ENCODE data around the gene MAD1L1. TPM values are rescaled to one million over a fixed set of nuclear protein-coding genes. Genes with fewer than 3 reads are reported as not detected.

Gene MAD1L1
- total and polyA plus RNA-seq, 2 of the 4 experiments (the other 2 are of a cell fraction) = 29.0 to 40.9 TPM

GRCh38 chr7:1884583-1885350, 348.0 kb downstream of the MAD1L1 start:
- Histone ChIP-seq H2AK5ac (ENCODE audit: low read depth, low read length) (0 out of 2 replicates have a peak overlapping the region, but pooled peaks have one; percentile 54), H3K18ac (ENCODE audit: low read depth, low read length) (no peak overlapping the region), H3K23ac (ENCODE audit: low read depth, low read length) (no peak overlapping the region), H3K56ac (ENCODE audit: extremely low read depth, insufficient read depth, low read length) (no peak overlapping the region), H2BK15ac (ENCODE audit: low read depth, low read length) (no peak overlapping the region), H3K4me1 (ENCODE audit: control insufficient read depth, insufficient read depth, low read length) (peaks cover 19% of the 10 kb centered on the region), H2AFZ (replicated peaks; ENCODE audit: low read length, poor library complexity) (no peak overlapping the region), H4K5ac (ENCODE audit: low read depth, low read length) (no peak overlapping the region), H2BK120ac (ENCODE audit: low read depth, low read length) (no peak overlapping the region), H3K27me3 (ENCODE audit: control insufficient read depth, insufficient read depth, low read length) (no peaks in the 10 kb centered on the region), H2BK20ac (ENCODE audit: low read depth, low read length) (no peak overlapping the region), H3K9me1 (ENCODE audit: insufficient read depth, low read length) (peaks cover 30% of the 10 kb centered on the region), H3K9ac (ENCODE audit: low read depth, low read length) (no peak overlapping the region), H3K79me1 (ENCODE audit: low read depth in 1 of 2, low read length in 2 of 2) (peaks cover 0 to 21% of the 10 kb centered on the region in 2 experiments; a peak in 3 of 4 replicates), H3K4me3 (ENCODE audit: insufficient read depth, low read depth, low read length) (no peak overlapping the region), H4K91ac (ENCODE audit: insufficient read depth, low read depth, low read length) (no peak overlapping the region), H3K4ac (ENCODE audit: low read depth, low read length) (no peak overlapping the region; the same call in 1 of the 2 replicates), H3K14ac (replicated peaks; ENCODE audit: low read depth, low read length) (no peak overlapping the region), H4K20me1 (ENCODE audit: insufficient read depth, low read length) (peaks cover 11% of the 10 kb centered on the region), H3K27ac (ENCODE audit: insufficient read depth, low read length) (no peak overlapping the region), H2AK9ac (replicated peaks; ENCODE audit: low read depth, low read length, poor library complexity) (peak overlapping the region; percentile 9), H2BK5ac (ENCODE audit: low read depth, low read length, poor library complexity, severe bottlenecking) (no peak overlapping the region), H3K9me3 (ENCODE audit: control insufficient read depth, insufficient read depth, low read length) (no peaks in the 10 kb centered on the region), H3K4me2 (ENCODE audit: low read depth, low read length) (no peak overlapping the region), H3K36me3 (ENCODE audit: control insufficient read depth, insufficient read depth, low read length) (peaks cover 8% of the 10 kb centered on the region), H4K8ac (ENCODE audit: low read depth in 2 of 2, low read length in 2 of 2) (no peak overlapping the region)
- intact Hi-C loops (cut with micrococcal nuclease) = no loop called here
- 96% methylated on average over 6 of the region's 26 CpGs; no CpG with 5 or more reads in 1 of the 2 experiments for WGBS, 2 experiments (ENCODE audit: extremely low coverage in 2 of 2, insufficient read length in 1 of 2)
- in situ Hi-C loops (cut with MboI; ENCODE audit: low sequenced_read_pairs) = no loop called here
- DNase-seq = peak; percentile 20
- ATAC-seq (ENCODE audit: low read depth) = no peak
- POLR2A ChIA-PET (ENCODE audit: unreplicated experiment) = no interaction called here
- dilution Hi-C loops (cut with HindIII; ENCODE audit: low sequenced_read_pairs, unreplicated experiment) = no loop called here
- CTCF ChIA-PET = no interaction called here
- no TSS peak for BruUV-seq (replicated peaks)
- TF ChIP-seq CHD1 (IDR thresholded peaks at IDR 0.05; ENCODE audit: low read depth, low read length) (no peak), RFX5 (IDR thresholded peaks at IDR 0.05; ENCODE audit: low read depth, low read length) (no peak), RAD21 (IDR thresholded peaks at IDR 0.05; ENCODE audit: low read length) (no peak), MXI1 (IDR thresholded peaks at IDR 0.05; ENCODE audit: borderline replicate concordance, low read depth, low read length) (no peak), NFE2L2 (IDR thresholded peaks at IDR 0.05; ENCODE audit: low read depth, low read length) (no peak), CEBPB (IDR thresholded peaks at IDR 0.05; ENCODE audit: low read depth, low read length) (no peak), FOS (IDR thresholded peaks at IDR 0.05; ENCODE audit: low read depth, low read length) (no peak), MAZ (IDR thresholded peaks at IDR 0.05; ENCODE audit: borderline replicate concordance, low read depth, low read length) (no peak), ELK1 (IDR thresholded peaks at IDR 0.05; ENCODE audit: borderline replicate concordance, low read depth, low read length) (no peak), MAFK (IDR thresholded peaks at IDR 0.05; ENCODE audit: low read depth, low read length) (no peak), USF2 (IDR thresholded peaks at IDR 0.05; ENCODE audit: low read depth, low read length) (no peak), RCOR1 (IDR thresholded peaks at IDR 0.05; ENCODE audit: insufficient replicate concordance, low read length) (no peak), BHLHE40 (IDR thresholded peaks at IDR 0.05; ENCODE audit: low read depth, low read length) (no peak), SMC3 (IDR thresholded peaks at IDR 0.05; ENCODE audit: low read depth, low read length) (no peak), POLR2A (IDR thresholded peaks at IDR 0.05; ENCODE audit: low read depth, low read length) (no peak)
